H1 (cell line): ENCODE results near the gene YBX1. TPM values are rescaled to one million over a fixed set of nuclear protein-coding genes. Genes with fewer than 3 reads are reported as not detected.

Experiments used
- CHD7 ChIP-seq: fragments of 300-600 bp; sonication (generic); IDR thresholded peaks from 2 replicates; pipeline ENCODE4 v1.7.1; 2012; ENCODE audit warnings: low read length, moderate library complexity, mild to moderate bottlenecking, inconsistent platforms; ENCODE audit not compliant: insufficient replicate concordance
- GTF2F1 ChIP-seq: IDR thresholded peaks from 2 replicates; pipeline ENCODE4 v1.6.1; 2012; ENCODE audit warnings: low read depth, low read length, improper control_type of control experiment, borderline replicate concordance
- polyA plus RNA-seq, 7 experiments: library from polyadenylated mRNA; depleted of rRNA in 3 of 7; stranded (reverse) in 5 of 7; unstranded in 2 of 7; fragments of >200 nt in 5 of 7; fragments of 200-250 nt in 2 of 7; gene quantifications; 1 replicate in 5 of 7; 2 replicates in 1 of 7; 4 replicates in 1 of 7; pipeline versions ENCODE4 v1.2.1 to v1.2.3, GENCODE V29; 2011 to 2013; ENCODE audit warnings: missing spikeins in 2 of 7, mixed read lengths in 2 of 7
- total RNA-seq: library from RNA; stranded (reverse); fragmentation: NEBNext Ultra II Directional; extraction: Animal tissue kit (Norgen Biotek cat#: 25700); gene quantifications from 2 replicates; pipeline ENCODE4 v1.2.1, GENCODE V29; 2021

The YBX1 gene
- total and polyA plus RNA-seq, 2 of the 8 experiments (the other 6 are each of a cell fraction or from before 2014, with no cell fraction given), result 438 to 1,219 TPM

- no peak for TF ChIP-seq CHD7
- no peak for TF ChIP-seq GTF2F1
These were observed 55.9 kb downstream of the YBX1 start (continued) for GRCh38 chr1:42737986-42738677.
